NCI-H1092 treated with DMSO at 0.1 percent for 48 hours (cell line): ENCODE results near the gene RPS6KC1.
"Not testable (repeated sequence)": the region's sequence is repeated elsewhere in the genome, so short reads cannot be mapped to it uniquely, and the experiment has no call there.

Source experiments
- DNase-seq: peaks from one replicate; lab custom pipeline; 2025; lab: John Stamatoyannopoulos, UW

RPS6KC1 gene

DNA sequence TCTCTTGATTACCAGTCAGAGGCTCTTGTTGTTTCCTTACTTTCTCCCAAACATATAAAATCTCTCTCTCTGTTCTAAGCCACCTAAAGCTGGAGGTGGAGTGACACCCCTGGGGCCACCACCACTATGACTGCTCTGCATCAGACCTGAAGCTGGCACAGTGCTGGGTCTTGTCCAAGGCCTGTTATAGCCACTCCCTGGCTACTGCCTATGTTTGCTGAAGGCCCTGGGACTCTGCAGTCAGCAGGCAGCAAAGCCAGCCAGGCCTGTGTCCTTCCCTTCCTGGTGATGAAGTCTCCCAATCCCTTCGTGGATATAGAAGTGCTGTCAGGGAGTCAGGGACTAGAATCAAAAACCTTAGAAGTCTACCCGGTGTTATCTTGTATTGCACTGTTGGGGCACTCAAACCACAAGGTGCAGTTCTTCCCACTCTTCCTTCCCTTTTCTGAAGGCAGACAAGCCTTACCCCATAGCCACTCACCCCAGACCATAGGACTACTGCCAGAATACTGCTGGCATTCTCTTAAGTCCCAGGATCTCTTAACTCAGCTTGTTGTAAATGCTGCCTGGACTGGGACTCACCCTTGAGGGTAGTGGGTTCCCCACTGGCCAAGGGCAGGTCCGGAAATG lies 103.1 kb downstream of the RPS6KC1 start:
- DNase-seq = no peak

DNA sequence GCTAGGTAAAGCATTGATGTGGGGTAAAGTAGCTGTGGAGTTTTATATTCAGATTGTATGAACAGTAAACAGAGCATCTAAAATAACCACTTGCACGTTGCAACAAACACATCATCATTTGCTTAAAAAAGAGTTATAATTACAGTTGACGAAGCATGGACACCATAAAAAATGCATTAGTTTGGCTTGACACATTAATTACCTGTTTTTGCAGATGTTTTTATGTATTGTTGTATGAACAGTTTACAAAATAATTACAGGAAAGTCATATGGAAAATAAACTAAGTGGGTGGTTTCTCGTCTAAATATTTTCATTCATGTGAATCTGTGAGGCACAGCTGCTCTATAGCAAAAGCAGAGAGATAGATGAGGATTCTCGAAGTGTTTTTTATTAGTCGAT lies 108.3 kb downstream of the RPS6KC1 start:
- DNase-seq = no peak

DNA sequence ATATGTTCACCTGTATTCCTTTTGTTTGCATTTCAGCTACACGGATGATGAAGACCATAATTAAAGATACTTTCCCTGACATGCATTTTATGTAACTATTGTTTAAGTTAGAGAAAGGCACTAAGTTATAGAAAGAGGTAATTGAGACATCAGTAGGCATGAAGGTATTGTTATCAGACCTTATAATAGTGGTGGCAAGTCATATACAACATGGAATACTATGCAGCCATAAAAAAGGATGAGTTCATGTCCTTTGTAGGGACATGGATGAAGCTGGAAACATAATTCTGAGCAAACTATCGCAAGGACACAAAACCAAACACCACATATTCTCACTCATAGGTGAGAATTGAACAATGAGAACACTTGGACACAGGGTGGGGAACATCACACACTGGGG lies 109.4 kb downstream of the RPS6KC1 start:
- DNase-seq = not testable (repeated sequence)

DNA sequence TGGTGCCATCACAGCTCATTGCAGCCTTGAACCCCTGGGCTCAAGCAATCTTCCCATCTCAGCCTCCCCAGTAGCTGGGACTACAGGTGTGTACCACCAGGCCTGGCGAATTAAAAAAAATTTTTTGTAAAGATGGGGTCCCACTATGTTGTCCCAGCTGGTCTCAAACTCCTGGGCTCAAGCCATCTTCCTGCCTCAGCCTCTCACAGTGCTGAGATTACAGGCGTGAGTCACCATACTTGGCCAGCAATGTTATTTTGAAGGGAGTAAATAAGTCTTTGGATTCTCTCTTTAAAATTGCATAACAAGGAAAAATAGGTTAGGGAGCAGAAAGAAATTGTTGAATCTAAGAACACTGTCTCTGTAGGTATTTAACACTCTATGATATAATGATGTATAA lies 111.3 kb downstream of the RPS6KC1 start:
- DNase-seq = no peak

DNA sequence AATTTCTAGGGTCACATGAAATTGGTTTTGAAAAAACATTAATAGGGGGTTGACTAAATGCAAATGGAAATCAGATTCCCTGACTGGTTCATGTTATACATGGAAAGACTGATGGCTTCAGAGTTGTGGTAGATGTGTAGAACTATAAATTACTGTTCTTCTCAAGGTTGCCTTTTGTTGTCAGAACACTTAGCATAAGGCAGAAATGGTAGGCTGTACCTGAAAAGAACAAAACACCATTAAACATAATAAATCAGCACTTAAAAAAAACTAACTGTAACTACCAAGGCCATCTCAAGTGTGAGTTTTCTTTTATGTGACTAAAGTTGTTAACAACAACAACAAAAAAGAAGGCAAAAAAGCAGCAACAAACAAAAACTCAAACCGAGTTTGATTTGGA lies 111.8 kb downstream of the RPS6KC1 start:
- no peak for DNase-seq

DNA sequence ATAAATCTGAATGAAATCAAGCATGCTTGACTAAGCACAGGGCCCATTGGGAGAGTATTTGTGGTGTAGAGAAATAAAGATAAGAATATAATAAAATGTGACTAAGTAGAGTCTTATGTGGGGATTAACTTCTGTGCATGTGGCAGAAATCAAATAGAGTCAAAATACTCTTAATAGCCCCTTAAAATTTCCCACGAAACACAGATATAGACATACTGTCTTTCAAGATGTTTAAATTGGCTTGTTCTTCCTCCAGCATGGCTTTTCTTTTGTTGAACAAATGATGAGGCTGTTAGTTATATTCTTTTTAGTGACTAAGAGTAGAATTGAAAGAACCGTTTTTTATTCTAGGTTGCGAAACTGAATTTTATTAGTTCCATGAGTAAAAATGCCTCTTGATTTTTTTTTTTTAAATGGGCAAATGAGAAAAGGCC lies 112.3 kb downstream of the RPS6KC1 start:
- DNase-seq = no peak

DNA sequence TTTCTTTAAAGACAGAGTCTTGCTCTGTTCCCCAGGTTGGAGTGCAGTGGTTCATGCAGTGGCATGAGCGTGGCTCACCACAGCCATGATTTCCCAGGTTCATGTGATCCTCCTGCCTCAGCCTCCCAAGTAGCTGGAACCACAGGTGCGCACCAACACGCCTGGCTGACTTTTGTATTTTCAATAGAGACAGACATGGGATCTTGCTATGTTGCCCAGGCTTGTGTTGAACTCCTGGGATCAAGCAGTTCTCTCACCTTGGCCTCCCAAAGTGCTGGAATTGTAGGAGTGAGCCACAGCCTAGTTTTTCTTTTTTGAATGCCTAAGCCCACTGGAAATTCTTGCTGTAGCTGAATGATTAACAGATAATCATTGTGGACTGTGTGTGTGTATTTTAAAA lies 113.5 kb downstream of the RPS6KC1 start:
- DNase-seq = no peak

DNA sequence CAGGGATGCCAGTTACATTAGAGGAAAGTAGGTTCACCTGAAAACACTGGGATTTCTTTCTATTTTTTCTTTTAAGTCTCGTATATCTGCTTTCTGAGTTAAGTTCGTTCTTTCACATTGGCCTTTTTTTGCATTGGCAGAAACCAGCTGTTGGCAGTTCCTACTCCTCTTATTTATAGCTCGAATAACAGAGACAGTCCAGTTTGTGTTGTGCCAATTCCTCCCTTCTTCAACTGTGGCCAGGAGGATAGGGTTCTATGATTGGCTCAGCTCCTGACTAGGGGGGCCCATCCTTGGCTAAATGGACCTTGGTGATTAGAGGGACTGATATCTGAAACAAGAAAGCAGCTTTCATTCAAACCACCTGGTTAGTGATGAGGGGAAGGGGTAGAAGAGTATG lies 115.8 kb downstream of the RPS6KC1 start:
- DNase-seq = no peak

DNA sequence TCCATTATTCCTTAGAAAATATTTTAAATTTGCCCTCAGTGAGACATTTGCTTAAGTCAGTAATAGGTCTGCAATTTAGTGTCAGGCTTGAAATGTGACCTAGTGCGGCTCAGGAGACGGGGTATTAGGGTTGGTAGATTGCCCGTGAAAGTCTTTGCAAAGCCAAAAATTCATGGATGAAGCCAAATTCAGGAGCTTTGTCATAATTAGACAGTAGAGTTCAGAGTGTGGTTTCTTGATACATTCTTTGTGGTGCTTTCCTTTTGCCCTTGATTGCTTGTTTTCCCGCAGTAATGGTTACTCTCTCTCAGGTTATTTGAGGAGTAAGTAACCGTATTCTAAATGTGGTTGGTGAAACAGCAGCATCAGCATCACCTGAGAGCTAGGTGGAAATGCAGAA lies 120.7 kb downstream of the RPS6KC1 start:
- no peak for DNase-seq

DNA sequence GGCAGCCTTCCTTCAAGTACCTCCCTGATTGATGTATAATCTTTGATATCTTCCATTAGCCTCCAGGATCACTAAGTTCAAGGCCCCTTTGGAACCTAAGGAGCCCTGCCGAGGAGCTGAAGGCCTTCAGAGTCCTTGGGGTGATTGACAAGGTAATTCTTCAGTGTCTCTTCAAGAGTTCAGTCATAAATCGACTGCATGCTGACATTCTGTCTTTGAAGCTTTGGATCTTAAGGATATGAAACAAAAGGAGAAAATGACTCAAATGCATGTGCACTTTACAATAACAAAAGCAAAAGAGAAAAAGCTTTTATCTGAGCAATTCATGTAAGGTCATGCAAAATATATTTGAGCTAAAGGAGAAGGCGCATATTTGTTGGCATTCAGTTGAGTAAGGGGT lies 125.3 kb downstream of the RPS6KC1 start:
- DNase-seq = no peak

DNA sequence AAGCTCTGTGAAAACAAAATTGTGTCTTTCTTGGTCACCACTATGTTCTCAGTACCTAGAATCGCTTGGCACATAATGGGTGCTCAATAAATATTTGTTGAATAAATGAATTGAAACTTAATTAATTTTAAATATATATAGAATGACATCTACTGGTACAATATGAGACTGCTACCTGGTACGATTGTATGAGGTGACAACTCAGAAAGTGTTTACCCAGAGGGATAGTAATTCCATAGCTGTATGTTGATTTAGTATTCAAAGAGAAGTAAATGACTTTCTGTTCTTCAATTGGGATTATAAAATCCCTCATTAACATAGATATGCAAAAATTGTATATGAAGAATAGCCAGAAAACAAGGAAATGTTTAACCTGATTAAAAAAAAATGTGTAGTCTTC lies 128.7 kb downstream of the RPS6KC1 start:
- no peak for DNase-seq

DNA sequence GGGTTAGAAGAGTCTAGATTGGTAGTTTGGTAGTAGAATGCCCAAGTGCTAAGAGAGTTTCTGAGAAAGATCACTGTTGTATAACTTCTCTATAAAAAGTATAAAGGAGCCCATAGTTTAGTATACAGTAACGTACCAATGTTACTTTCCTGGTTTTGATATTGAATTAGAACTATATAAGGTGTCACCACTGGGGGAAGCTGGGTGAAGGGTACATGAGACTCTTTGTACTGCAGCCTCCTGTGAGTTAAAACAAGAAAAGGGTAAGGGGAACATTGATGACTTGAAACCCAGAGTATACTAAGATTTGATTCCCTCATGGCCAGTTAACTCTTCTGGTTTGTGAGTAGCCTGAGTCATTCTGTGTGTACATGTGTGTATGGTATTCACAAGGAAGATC lies 129.8 kb downstream of the RPS6KC1 start:
- no peak for DNase-seq

DNA sequence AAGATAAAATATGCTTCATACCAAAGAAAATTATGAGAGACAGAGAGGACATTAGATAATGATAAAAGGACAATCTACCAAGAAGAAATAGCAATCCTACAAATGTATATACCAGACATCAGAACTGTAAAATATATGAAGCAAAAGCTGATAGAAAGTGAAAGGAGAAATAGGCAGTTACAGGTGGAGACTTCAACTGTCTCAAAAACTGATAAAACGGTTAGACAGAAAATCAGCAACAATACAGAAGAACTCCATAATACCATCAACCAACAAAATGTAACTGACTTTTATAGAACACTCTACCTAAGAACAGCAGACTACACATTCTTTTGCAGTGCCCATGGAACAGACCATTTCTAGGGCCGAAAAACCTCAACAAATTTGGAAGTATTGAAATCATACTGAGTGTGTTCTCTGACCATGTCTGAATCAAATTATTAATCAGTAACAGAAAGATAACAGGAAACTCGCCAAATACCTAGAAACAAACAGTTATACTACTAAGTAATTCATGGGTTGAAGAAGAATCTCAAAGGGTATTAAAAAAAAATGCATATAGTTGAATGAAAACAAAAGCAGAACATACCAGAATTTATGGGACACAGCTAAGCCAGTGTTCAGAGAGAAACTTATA lies 132.1 kb downstream of the RPS6KC1 start:
- DNase-seq = no peak

DNA sequence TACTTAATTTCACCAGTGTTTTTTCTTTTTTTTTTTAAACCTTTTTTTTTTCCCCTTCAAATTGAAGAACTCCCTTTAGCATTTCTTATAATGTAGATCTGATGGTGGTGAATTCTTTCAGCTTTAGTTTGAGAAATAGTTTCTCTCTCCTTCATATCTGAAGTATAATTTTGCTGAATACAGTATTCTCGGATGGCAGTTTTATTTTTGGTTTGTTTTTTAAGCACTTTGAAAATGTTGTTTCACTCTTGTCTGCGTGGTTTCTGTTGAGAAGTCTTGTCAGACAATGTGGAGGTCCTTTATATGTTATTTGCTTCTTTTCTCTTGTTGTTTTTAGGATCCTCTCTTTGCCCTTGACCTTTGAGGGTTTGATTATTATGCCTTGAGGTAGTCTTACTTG lies 135.1 kb downstream of the RPS6KC1 start:
- DNase-seq = no peak

DNA sequence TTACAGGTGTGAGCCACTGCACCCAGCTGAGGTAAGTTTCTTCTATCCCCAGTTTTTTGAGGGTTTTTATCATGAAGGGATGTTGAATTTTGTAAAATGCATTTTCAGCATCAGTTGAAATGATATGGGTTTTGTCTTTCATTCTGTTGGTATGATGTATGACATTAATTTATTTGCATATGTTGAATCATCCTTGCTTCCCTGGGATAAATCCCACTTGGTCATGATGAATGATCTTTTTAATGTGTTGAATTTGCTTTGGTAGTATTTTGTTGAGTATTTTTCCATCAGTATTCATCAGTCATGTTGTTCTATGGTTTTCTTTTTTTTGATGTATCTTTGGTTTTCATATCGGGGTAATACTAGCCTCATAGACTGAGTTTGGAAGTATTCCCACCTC lies 141.0 kb downstream of the RPS6KC1 start:
- DNase-seq = no peak

DNA sequence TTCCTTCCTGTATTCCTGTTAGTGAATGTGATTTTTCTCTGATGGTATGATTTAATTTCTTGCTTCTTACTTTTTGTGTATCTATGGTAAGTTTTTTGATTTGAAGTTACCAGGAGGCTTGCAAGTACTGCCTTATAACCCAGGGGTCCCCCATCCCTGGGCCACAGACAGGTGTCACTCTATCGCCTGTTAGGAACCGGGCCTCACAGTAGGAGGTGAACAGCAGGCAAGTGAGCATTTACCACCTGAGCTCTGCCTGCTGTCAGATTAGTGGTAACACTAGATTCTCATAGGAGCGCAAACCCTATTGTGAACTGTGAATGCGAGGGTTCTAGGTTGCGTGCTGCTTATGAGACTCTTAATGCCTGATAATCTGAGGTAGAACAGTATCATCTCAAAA lies 143.3 kb downstream of the RPS6KC1 start:
- DNase-seq = no peak

DNA sequence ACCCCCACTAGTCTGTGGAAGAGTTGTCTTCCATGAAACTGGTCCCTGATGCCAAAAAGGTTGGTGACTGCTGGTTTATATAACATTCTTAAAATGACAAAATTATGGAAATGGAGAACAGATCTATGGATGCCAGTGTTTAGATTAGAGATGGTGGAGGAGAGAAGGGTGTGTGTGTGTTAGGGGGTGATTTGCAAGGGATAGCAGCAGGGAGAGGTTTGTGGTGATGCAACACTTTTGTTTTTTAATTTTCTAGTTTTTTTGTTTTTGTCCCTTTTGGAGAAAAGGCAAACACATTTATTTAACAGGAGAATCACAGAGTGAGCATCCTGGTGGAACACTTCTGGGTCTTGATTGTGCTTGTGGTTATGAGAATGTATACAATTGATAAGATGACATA lies 143.8 kb downstream of the RPS6KC1 start:
- no peak for DNase-seq

DNA sequence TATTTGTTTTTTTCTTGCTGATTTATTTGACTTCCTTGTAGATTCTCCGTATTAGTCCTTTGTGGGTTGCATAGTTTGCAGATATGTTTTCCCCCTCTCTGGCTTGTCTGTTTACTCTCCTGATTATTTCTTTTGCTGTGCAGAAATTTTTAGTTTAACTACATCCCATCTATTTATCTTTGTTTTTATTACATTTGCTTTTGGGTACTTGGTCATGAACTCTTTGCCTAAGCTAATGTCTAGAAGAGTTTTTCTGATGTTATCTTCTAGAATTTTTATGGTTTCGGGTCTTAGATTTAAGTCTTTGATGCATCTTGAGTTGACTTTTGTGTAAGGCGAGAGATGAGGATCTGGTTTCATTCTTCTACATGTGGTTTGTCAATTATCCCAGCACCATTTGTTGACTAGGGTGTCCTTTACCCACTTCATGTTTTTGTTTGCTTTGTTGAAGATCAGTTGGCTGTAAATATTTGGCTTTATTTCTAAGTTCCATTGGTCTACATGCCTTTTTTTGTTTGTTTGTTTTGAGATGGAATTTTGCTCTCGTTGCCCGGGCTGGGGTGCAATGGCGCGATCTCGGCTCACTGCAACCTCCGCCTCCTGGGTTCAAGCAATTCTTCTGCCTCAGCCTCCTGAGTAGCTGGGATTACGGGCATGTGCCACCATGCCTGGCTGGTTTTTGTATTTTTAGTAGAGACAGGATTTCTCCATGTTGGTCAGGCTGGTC lies 145.4 kb downstream of the RPS6KC1 start:
- not testable (repeated sequence) for DNase-seq

DNA sequence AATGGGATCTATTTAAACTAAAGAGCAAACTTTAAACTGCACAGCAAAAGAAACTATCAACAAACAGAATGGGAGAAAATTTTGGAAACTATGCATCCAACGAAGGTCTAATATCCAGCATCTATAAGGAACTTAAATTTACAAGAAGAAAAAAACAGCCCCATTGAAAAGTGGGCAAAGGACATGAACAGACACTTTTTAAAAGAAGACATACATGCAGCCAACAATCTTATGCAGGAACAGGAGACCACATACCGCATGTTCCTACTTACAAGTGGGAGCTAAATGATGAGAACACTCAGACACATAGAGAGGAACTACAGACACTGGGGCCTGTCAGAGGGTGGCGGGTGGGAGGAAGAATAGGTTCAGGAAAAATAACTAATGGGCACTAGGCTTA lies 149.6 kb downstream of the RPS6KC1 start:
- no peak for DNase-seq

DNA sequence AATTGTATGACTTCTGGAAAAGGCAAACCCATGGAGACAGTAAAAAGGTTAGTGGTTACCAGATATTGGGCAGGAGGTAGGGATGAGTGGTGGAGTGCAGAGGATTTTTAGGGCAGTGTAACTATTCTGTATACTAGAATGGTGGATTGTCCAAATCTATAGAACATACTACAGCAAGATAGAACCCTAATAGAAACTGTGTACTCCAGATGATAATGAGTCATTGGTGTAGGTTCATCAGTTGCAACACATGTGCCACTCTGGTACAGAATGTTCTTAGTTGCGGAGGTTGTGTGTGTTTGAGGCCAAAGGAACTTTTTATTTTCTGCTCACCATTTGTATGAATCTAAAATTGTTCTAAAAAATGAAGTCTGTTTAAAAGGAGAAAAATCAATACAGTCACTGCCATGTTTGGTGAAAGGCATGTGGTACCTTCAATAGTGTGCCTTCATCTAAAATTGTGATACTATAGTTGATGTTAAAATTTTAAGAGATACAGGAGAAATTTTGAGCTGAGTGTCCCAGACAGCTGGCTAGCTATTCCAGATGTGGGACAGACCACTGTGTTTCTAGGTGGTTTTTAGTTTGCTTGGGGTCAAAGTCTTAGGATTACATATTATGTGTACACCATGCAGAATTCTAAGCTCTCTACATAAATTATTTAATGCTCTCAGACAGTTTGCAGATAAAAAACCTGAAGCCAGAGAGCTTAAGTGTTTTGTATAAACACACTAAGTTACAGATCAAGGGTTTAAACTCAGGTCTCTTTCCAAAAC lies 150.5 kb downstream of the RPS6KC1 start:
- DNase-seq = no peak

DNA sequence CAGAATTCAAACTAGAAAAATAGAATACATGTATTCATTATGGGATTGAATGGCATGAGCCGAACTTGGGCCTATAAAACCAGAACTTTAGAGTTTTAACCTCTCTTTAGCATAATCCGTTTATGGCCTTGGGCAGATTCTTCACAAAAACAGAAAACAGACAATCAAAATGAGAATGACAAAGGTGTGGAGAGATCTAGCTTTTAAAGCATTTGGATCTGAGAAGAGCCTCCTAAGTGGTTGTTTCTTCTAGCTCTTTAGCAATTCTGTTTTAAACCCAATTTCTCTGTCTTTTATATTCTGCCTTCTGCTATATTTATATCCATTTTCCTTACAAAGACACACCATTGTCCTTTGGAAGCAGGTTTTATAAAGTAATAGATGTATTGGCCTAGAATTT lies 160.2 kb downstream of the RPS6KC1 start:
- DNase-seq = no peak

DNA sequence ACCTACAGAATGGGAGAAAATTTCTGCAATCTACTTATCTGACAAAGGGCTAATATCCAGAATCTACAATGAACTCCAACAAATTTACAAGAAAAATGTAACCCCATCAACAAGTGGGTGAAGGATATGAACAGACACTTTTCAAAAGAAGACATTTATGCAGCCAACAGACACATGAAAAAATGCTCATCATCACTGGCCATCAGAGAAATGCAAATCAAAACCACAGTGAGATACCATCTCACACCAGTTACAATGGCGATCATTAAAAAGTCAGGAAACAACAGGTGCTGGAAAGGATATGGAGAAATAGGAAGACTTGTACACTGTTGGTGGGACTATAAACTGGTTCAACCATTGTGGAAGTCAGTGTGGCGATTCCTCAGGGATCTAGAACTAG lies 168.0 kb downstream of the RPS6KC1 start:
- DNase-seq = not testable (repeated sequence)

DNA sequence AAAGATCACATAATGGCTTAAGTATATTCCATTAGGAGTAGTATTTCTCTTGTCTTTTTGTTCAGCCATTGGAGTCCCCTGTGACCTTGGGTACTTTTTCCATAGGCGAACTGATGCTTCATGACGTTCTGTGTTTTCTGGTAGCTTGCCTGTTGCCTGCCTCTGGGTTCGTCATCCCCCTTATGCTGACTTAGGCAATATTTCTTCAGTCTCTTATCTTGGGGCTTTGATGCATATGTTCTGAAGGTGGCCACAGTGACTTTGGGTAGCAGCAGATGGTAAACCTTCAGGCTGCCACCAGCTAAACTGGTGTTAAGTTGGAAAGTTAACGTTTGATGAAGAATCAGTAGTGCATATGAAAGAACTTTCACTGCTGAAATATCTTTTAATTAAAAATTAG lies 170.2 kb downstream of the RPS6KC1 start:
- no peak for DNase-seq
